Muscle layer of colon (tissue), 2 donors: ENCODE results near the gene DDX59.
"Not testable (repeated sequence)": the region's sequence is repeated elsewhere in the genome, so short reads cannot be mapped to it uniquely, and the experiment has no call there.

Experiments used
- H3K27ac ChIP-seq: one replicate; pipeline ENCODE4 v1.7.0; 2013; ENCODE audit warnings: low read depth, mild to moderate bottlenecking, low read length, moderate library complexity
- H3K27me3 ChIP-seq, 2 donors: one replicate each; pipeline ENCODE4 v1.7.0; 2013; ENCODE audit warnings: low read length in 2 of 2, mild to moderate bottlenecking in 2 of 2; ENCODE audit not compliant: insufficient read depth in 2 of 2, control insufficient read depth in 1 of 2
- H3K36me3 ChIP-seq: one replicate; pipeline ENCODE4 v1.7.0; 2013; ENCODE audit warnings: mild to moderate bottlenecking, low read length; ENCODE audit not compliant: insufficient read depth
- H3K4me1 ChIP-seq: one replicate; pipeline ENCODE4 v1.7.0; 2013; ENCODE audit warnings: mild to moderate bottlenecking, low read length; ENCODE audit not compliant: insufficient read depth
- H3K4me3 ChIP-seq, 2 donors: one replicate each; pipeline ENCODE4 v1.7.0; 2013; ENCODE audit warnings: low read length in 2 of 2, low read depth in 1 of 2, mild to moderate bottlenecking in 1 of 2, moderate library complexity in 1 of 2
- H3K9ac ChIP-seq: one replicate; pipeline ENCODE4 v1.7.0; 2013; ENCODE audit warnings: low read length
- H3K9me3 ChIP-seq: one replicate; pipeline ENCODE4 v1.7.0; 2013; ENCODE audit warnings: mild to moderate bottlenecking, low read length
- donor health status: abdominal sarcoma.
- donor health status: Adenocarcinoma of cecum.

DDX59 gene

GRCh38 chr1:200642481-200642880 lies 27.2 kb downstream of the DDX59 start:
- Histone ChIP-seq H3K36me3 (peaks cover 7% of the 10 kb centered on the region), H3K4me1 (no peaks in the 10 kb centered on the region), H3K9me3 (no peaks in the 10 kb centered on the region), H3K9ac (no peak overlapping the region), H3K4me3 (no peak overlapping the region), H3K27ac (no peak overlapping the region), H3K27me3 (no peaks in the 10 kb centered on the region)

- Histone ChIP-seq H3K4me1 (no peaks in the 10 kb centered on the region), H3K4me3 (no peak overlapping the region), H3K36me3 (no peaks in the 10 kb centered on the region), H3K27ac (no peak overlapping the region), H3K9ac (no peak overlapping the region), H3K9me3 (no peaks in the 10 kb centered on the region), H3K27me3 (no peaks in the 10 kb centered on the region)
Measured at GRCh38 chr1:200640963-200641401, 28.7 kb downstream of the DDX59 start.

- no peak overlapping the region for H3K27ac ChIP-seq
Measured at GRCh38 chr1:200640373-200640962, 29.2 kb downstream of the DDX59 start.

GRCh38 chr1:200638073-200638472 lies 31.6 kb downstream of the DDX59 start:
- Histone ChIP-seq H3K4me1 (no peaks in the 10 kb centered on the region), H3K9ac (no peak overlapping the region), H3K9me3 (no peaks in the 10 kb centered on the region), H3K4me3 (no peak overlapping the region), H3K27me3 (no peaks in the 10 kb centered on the region), H3K27ac (no peak overlapping the region), H3K36me3 (no peaks in the 10 kb centered on the region)

More at GRCh38 chr1:200640373-200640962, 29.2 kb downstream of the DDX59 start:
- Histone ChIP-seq H3K27me3 (no peaks in the 10 kb centered on the region), H3K4me3 (no peak overlapping the region), H3K9ac (no peak overlapping the region), H3K4me1 (no peaks in the 10 kb centered on the region), H3K9me3 (no peaks in the 10 kb centered on the region), H3K36me3 (no peaks in the 10 kb centered on the region)

GRCh38 chr1:200636681-200637080 lies 33.0 kb downstream of the DDX59 start:
- H3K27ac ChIP-seq: no peak overlapping the region
- H3K4me1 ChIP-seq: no peaks in the 10 kb centered on the region
- H3K27me3 ChIP-seq: no peaks in the 10 kb centered on the region
- H3K9ac ChIP-seq: no peak overlapping the region
- no peaks in the 10 kb centered on the region for H3K9me3 ChIP-seq
- no peak overlapping the region for H3K4me3 ChIP-seq
- no peaks in the 10 kb centered on the region for H3K36me3 ChIP-seq

- Histone ChIP-seq H3K9me3 (no peaks in the 10 kb centered on the region), H3K27ac (no peak overlapping the region), H3K36me3 (no peaks in the 10 kb centered on the region), H3K4me1 (no peaks in the 10 kb centered on the region), H3K27me3 (no peaks in the 10 kb centered on the region), H3K9ac (no peak overlapping the region), H3K4me3 (no peak overlapping the region)
Measured at GRCh38 chr1:200634261-200635122, 35.2 kb downstream of the DDX59 start.

- Histone ChIP-seq H3K4me3 (no peak overlapping the region), H3K9me3 (no peaks in the 10 kb centered on the region), H3K36me3 (no peaks in the 10 kb centered on the region), H3K27me3 (no peaks in the 10 kb centered on the region), H3K9ac (no peak overlapping the region), H3K4me1 (no peaks in the 10 kb centered on the region), H3K27ac (no peak overlapping the region)
Measured at GRCh38 chr1:200631375-200631774, 38.3 kb downstream of the DDX59 start.

- not testable (repeated sequence) for H3K27ac ChIP-seq, H3K4me3 ChIP-seq, H3K27me3 ChIP-seq, H3K9me3 ChIP-seq, H3K4me1 ChIP-seq, H3K36me3 ChIP-seq, H3K9ac ChIP-seq
Measured at GRCh38 chr1:200630515-200630899, 39.2 kb downstream of the DDX59 start.

GRCh38 chr1:200629876-200630514 lies 39.7 kb downstream of the DDX59 start:
- Histone ChIP-seq H3K9me3 (no peaks in the 10 kb centered on the region), H3K27me3 (no peaks in the 10 kb centered on the region), H3K4me1 (no peaks in the 10 kb centered on the region), H3K4me3 (no peak overlapping the region), H3K36me3 (no peaks in the 10 kb centered on the region), H3K9ac (no peak overlapping the region), H3K27ac (no peak overlapping the region)

- Histone ChIP-seq H3K27ac (no peak overlapping the region), H3K4me3 (no peak overlapping the region), H3K9ac (no peak overlapping the region), H3K9me3 (no peaks in the 10 kb centered on the region), H3K36me3 (no peaks in the 10 kb centered on the region), H3K4me1 (no peaks in the 10 kb centered on the region), H3K27me3 (no peaks in the 10 kb centered on the region)
Measured at GRCh38 chr1:200628223-200628881, 41.4 kb downstream of the DDX59 start.

GRCh38 chr1:200627575-200628222 lies 42.0 kb downstream of the DDX59 start:
- Histone ChIP-seq H3K4me1 (no peaks in the 10 kb centered on the region), H3K4me3 (no peak overlapping the region), H3K27ac (no peak overlapping the region)

More at GRCh38 chr1:200627575-200628222, 42.0 kb downstream of the DDX59 start:
- no peaks in the 10 kb centered on the region for H3K9me3 ChIP-seq
- no peaks in the 10 kb centered on the region for H3K27me3 ChIP-seq
- no peak overlapping the region for H3K9ac ChIP-seq
- H3K36me3 ChIP-seq: no peaks in the 10 kb centered on the region
